ENCODE data around the gene GTF2IRD1.
"Not testable (repeated sequence)": the region's sequence is repeated elsewhere in the genome, so short reads cannot be mapped to it uniquely, and the experiment has no call there.

GTF2IRD1 gene

GRCh38 chr7:74651133-74651504, 197.4 kb downstream of the GTF2IRD1 start:
- not testable (repeated sequence) for DNase-seq
